Neuron (in vitro differentiated cells): ENCODE data around the gene OR8J3.
"Not testable (repeated sequence)": the region's sequence is repeated elsewhere in the genome, so short reads cannot be mapped to it uniquely, and the experiment has no call there.

Source experiments
- H2AFZ ChIP-seq: one replicate; pipeline ENCODE4 v1.6.1; 2013; ENCODE audit warnings: low read depth, mild to moderate bottlenecking, inconsistent platforms, low read length, moderate library complexity
- H3K27me3 ChIP-seq: one replicate; pipeline ENCODE4 v1.6.1; 2013; ENCODE audit warnings: low read length; ENCODE audit not compliant: insufficient read depth
- H3K36me3 ChIP-seq: one replicate; pipeline ENCODE4 v1.6.1; 2013; ENCODE audit warnings: low read length; ENCODE audit not compliant: insufficient read depth
- H3K4me1 ChIP-seq: one replicate; pipeline ENCODE4 v1.6.1; 2013; ENCODE audit warnings: low read length; ENCODE audit not compliant: insufficient read depth
- H3K4me3 ChIP-seq: 2 replicates; pipeline ENCODE4 v1.5.1; 2013; ENCODE audit warnings: mild to moderate bottlenecking, low read length, moderate library complexity
- H3K9me3 ChIP-seq: one replicate; pipeline ENCODE4 v1.6.1; 2013; ENCODE audit warnings: low read length

Gene OR8J3

GRCh38 chr11:56140151-56140661 is at the start of gene OR8J3:
OR8J3 (minus strand) TSS chr11:56140201; CDS start chr11:56137718, 2,483 bp downstream.
- Histone ChIP-seq H3K4me1 (no peaks in the 10 kb centered on the region), H3K36me3 (no peaks in the 10 kb centered on the region), H3K9me3 (no peaks in the 10 kb centered on the region), H3K4me3 (no peak within 1 kb of the TSS), H2AFZ (no peak within 1 kb of the TSS), H3K27me3 (no peaks in the 10 kb centered on the region)

DNA sequence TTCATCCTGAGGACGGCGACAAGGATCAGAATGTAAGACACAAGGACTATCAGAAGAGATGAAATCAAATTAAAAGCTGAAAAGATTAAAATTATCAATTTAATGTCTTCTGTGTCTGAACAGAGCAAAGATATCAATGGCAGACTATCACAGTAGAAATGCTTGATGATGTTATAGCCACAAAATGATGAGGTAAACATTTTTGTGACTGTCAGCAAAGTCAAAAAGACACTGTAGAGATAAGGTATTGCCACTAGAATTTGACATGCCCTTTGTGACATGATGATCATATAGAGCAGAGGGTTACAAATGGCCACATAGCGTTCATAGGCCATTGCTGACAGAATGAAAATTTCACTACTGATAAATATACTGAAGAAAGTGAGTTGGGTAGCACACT is 48.6 kb upstream of the OR8J3 start:
- H3K27me3 ChIP-seq = no peaks in the 10 kb centered on the region
- H3K4me3 ChIP-seq = no peak overlapping the region
- no peak overlapping the region for H2AFZ ChIP-seq
- no peaks in the 10 kb centered on the region for H3K9me3 ChIP-seq
- H3K36me3 ChIP-seq = no peaks in the 10 kb centered on the region
- H3K4me1 ChIP-seq = no peaks in the 10 kb centered on the region

DNA sequence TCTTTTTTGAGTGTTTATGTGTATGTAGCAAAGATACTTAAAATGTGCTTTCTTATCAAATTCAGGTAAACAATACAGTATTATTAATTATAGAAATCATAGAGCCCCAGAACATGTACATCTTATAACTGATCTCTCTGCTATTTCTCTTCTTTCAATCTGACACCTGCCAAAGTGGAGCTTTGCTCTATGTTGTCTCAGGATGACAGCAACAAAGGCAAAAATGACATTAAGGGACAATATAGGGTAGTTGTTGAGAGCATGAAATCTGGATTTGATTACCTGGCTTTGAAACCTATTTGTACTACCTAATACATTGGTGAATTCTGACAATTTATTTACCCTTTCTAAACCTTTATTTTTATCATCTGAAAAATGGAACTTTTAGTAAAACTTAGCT is 43.5 kb upstream of the OR8J3 start:
- H3K4me3 ChIP-seq = no peak overlapping the region
- no peak overlapping the region for H2AFZ ChIP-seq
- no peaks in the 10 kb centered on the region for H3K9me3 ChIP-seq
- H3K27me3 ChIP-seq = no peaks in the 10 kb centered on the region
- H3K4me1 ChIP-seq = no peaks in the 10 kb centered on the region
- H3K36me3 ChIP-seq = no peaks in the 10 kb centered on the region

DNA sequence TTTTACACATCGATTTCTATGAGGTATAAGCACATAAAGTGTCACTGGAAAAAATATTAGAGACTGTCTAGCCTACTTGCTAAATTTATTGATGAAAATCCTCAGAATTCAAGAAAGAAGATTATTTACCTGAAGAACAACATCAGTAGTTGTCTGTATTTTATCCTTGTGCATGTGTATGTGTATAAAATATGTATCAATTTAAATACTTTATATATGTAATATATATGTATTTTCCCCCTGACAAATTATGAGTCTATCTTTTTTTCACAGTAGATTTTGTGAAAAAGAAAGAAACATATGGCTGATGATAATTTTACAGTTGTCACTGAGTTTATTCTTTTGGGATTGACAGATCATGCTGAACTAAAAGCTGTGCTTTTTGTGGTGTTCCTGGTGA is 36.3 kb upstream of the OR8J3 start, which contains the start of gene OR5J2:
Gene OR5J2 (plus strand): TSS at position 301 of the 400 bp plus-strand sequence. CDS start 0 bp downstream, at position 301.
- no peak within 1 kb of the TSS for H2AFZ ChIP-seq
- H3K4me3 ChIP-seq = no peak within 1 kb of the TSS
- H3K4me1 ChIP-seq = no peaks in the 10 kb centered on the region
- H3K9me3 ChIP-seq = no peaks in the 10 kb centered on the region
- H3K36me3 ChIP-seq = no peaks in the 10 kb centered on the region
- no peaks in the 10 kb centered on the region for H3K27me3 ChIP-seq

GRCh38 chr11:56172256-56172830 is 32.3 kb upstream of the OR8J3 start:
- H3K27me3 ChIP-seq = no peaks in the 10 kb centered on the region
- no peaks in the 10 kb centered on the region for H3K4me1 ChIP-seq
- no peak overlapping the region for H2AFZ ChIP-seq
- no peaks in the 10 kb centered on the region for H3K9me3 ChIP-seq
- no peaks in the 10 kb centered on the region for H3K36me3 ChIP-seq
- H3K4me3 ChIP-seq = no peak overlapping the region

- no peaks in the 10 kb centered on the region for H3K36me3 ChIP-seq
- no peaks in the 10 kb centered on the region for H3K27me3 ChIP-seq
- no peaks in the 10 kb centered on the region for H3K9me3 ChIP-seq
- H3K4me3 ChIP-seq = no peak overlapping the region
- no peaks in the 10 kb centered on the region for H3K4me1 ChIP-seq
- no peak overlapping the region for H2AFZ ChIP-seq
Observed at GRCh38 chr11:56163804-56164203, 23.8 kb upstream of the OR8J3 start.

DNA sequence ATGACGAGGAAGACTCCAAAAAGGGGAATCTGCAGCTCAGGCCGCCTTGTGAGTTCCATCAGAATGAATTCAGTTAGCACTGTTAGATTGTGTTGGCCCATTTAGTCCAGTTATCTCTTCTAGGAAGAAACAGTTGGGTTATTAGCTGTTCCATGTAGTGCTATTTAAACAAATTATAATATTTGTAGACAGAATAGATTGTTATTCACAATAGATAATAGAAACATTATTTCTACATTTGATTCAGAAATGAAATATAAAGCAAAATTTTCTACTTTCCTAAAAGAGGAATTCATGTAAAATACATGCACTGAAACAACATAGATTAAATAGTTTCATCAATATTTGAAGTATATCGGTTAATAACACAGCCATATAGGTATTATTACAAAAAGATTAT is 20.2 kb upstream of the OR8J3 start, which contains the start of gene OR8K5:
Gene OR8K5 (minus strand): TSS at position 101 of the 400 bp plus-strand sequence. CDS start 0 bp downstream, at position 101.
- Histone ChIP-seq H3K9me3 (no peaks in the 10 kb centered on the region), H2AFZ (no peak within 1 kb of the TSS), H3K36me3 (no peaks in the 10 kb centered on the region), H3K27me3 (no peaks in the 10 kb centered on the region), H3K4me1 (no peaks in the 10 kb centered on the region), H3K4me3 (no peak within 1 kb of the TSS)

DNA sequence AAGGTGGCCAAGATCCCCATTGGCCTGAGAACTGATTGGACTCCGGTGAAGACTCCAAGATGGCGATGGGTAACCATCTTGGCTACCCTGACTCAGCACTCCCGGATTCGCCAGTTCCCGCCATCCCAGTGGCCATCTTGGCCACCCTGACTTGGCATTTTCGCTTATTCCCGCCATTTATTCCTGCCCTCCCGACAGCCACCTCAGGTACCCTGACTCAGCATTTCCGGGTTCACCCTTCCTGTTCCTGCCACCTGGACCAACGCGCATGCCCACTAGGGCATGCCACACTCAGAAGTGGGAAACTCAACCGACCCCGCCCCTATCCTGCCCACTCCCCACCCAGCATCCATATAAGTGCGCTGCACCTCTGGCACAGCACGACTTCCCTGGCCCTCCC is 12.3 kb upstream of the OR8J3 start:
- no peaks in the 10 kb centered on the region for H3K4me1 ChIP-seq
- no peak overlapping the region for H3K4me3 ChIP-seq
- H3K9me3 ChIP-seq = no peaks in the 10 kb centered on the region
- no peaks in the 10 kb centered on the region for H3K36me3 ChIP-seq
- H2AFZ ChIP-seq = no peak overlapping the region
- no peaks in the 10 kb centered on the region for H3K27me3 ChIP-seq

DNA sequence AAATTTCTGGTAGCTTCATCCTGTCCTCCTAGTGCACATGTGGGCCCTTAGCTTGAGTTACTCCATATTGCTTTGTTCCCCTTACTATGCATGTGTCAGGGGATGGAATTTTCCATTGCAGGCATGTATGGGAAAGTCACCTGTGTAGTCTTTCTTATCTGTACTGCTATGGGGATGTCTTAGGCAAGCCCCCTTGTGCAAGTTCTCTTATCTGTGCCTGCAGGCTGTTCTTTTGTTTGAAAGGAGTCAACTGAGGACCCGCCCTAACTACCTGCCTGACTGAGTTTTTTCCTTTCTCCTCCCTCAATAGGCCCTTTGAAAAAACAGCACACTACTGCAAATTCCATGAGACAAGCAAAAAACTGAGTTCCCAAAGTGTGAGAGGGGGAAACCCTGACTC is 11.4 kb upstream of the OR8J3 start:
- H3K4me1 ChIP-seq = no peaks in the 10 kb centered on the region
- no peaks in the 10 kb centered on the region for H3K9me3 ChIP-seq
- no peaks in the 10 kb centered on the region for H3K27me3 ChIP-seq
- no peak overlapping the region for H2AFZ ChIP-seq
- H3K36me3 ChIP-seq = no peaks in the 10 kb centered on the region
- no peak overlapping the region for H3K4me3 ChIP-seq

DNA sequence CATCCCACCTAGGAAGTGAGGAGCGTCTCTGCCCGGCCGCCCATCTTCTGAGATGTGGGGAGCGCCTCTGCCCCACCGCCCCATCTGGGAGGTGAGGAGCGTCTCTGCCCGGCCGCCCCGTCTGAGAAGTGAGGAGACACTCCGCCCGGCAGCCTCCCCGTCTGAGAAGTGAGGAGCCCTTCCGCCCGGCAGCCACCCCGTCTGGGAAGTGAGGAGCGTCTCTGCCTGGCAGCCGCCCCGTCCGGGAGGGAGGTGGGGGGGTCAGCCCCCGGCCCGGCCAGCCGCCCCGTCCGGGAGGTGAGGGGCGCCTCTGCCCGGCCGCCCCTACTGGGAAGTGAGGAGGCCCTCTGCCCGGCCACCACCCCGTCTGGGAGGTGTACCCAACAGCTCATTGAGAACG is 3.7 kb upstream of the OR8J3 start:
- H3K9me3 ChIP-seq, H3K4me1 ChIP-seq, H3K27me3 ChIP-seq, H3K4me3 ChIP-seq, H2AFZ ChIP-seq, H3K36me3 ChIP-seq: not testable (repeated sequence)

GRCh38 chr11:56122073-56122472 is 17.9 kb downstream of the OR8J3 start, which contains the start of gene OR8H3:
OR8H3 (plus strand) TSS chr11:56122373; CDS start chr11:56122373, 0 bp downstream.
- no peak within 1 kb of the TSS for H2AFZ ChIP-seq
- H3K4me1 ChIP-seq = no peaks in the 10 kb centered on the region
- no peaks in the 10 kb centered on the region for H3K36me3 ChIP-seq
- H3K4me3 ChIP-seq = no peak within 1 kb of the TSS
- H3K27me3 ChIP-seq = no peaks in the 10 kb centered on the region
- no peaks in the 10 kb centered on the region for H3K9me3 ChIP-seq

- no peak within 1 kb of the TSS for H2AFZ ChIP-seq
- H3K9me3 ChIP-seq = no peaks in the 10 kb centered on the region
- no peaks in the 10 kb centered on the region for H3K4me1 ChIP-seq
- H3K27me3 ChIP-seq = no peaks in the 10 kb centered on the region
- no peaks in the 10 kb centered on the region for H3K36me3 ChIP-seq
- H3K4me3 ChIP-seq = no peak within 1 kb of the TSS
Observed at GRCh38 chr11:56103210-56103737, 36.7 kb downstream of the OR8J3 start, which contains the start of gene OR8H2. OR8H2 (plus strand) TSS chr11:56103687; CDS start chr11:56105043, 1,356 bp downstream.

- no peaks in the 10 kb centered on the region for H3K9me3 ChIP-seq
- no peaks in the 10 kb centered on the region for H3K27me3 ChIP-seq
- no peak within 1 kb of the TSS for H3K4me3 ChIP-seq
- H2AFZ ChIP-seq = no peak within 1 kb of the TSS
- no peaks in the 10 kb centered on the region for H3K36me3 ChIP-seq
- no peaks in the 10 kb centered on the region for H3K4me1 ChIP-seq
Observed at GRCh38 chr11:56093008-56093407, 47.0 kb downstream of the OR8J3 start, which contains the start of gene OR8I2. OR8I2 (plus strand) TSS chr11:56093308; CDS start chr11:56093308, 0 bp downstream.
